ENCODE measurements around the gene GLI3. TPM values are rescaled to one million over a fixed set of nuclear protein-coding genes. Genes with fewer than 3 reads are reported as not detected.
A peak's percentile ranks its signal among the peaks of the same experiment; 100 is the strongest.

GLI3 gene
- polyA plus RNA-seq, 1 experiment, result 6.0 TPM

GRCh38 chr7:42139751-42140150 lies 97.3 kb downstream of the GLI3 start:
- POLR2A ChIA-PET, result no interaction called here
- TF ChIP-seq, protein P1, sequence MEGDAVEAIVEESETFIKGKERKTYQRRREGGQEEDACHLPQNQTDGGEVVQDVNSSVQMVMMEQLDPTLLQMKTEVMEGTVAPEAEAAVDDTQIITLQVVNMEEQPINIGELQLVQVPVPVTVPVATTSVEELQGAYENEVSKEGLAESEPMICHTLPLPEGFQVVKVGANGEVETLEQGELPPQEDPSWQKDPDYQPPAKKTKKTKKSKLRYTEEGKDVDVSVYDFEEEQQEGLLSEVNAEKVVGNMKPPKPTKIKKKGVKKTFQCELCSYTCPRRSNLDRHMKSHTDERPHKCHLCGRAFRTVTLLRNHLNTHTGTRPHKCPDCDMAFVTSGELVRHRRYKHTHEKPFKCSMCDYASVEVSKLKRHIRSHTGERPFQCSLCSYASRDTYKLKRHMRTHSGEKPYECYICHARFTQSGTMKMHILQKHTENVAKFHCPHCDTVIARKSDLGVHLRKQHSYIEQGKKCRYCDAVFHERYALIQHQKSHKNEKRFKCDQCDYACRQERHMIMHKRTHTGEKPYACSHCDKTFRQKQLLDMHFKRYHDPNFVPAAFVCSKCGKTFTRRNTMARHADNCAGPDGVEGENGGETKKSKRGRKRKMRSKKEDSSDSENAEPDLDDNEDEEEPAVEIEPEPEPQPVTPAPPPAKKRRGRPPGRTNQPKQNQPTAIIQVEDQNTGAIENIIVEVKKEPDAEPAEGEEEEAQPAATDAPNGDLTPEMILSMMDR (IDR thresholded peaks at IDR 0.05; ENCODE audit: low read depth, low read length), result no peak
- Histone ChIP-seq H3K27me3 (ENCODE audit: control insufficient read depth, insufficient read depth, low read length) (no peaks in the 10 kb centered on the region), H3K4me3 (ENCODE audit: low read depth, low read length) (no peak overlapping the region), H3K9me3 (ENCODE audit: control insufficient read depth, insufficient read depth, low read length) (no peaks in the 10 kb centered on the region; the same call in 1 of the 2 replicates), H3K27ac (ENCODE audit: low read depth, low read length) (no peak overlapping the region)
- CTCF ChIA-PET, result interaction anchor here (1.8 kb wide), 1 partner anchor 94 kb away, joined by 4 read pairs; no protein-coding TSS in a partner anchor
- DNase-seq (ENCODE audit: low read depth, low spot score), result no peak

GRCh38 chr7:42138691-42139090 lies 98.3 kb downstream of the GLI3 start:
- no peaks in the 10 kb centered on the region for H3K27me3 ChIP-seq (ENCODE audit: control insufficient read depth, insufficient read depth, low read length)
- TF ChIP-seq, protein P1 (IDR thresholded peaks at IDR 0.05; ENCODE audit: low read depth, low read length), result peak; percentile 9; the same call in 1 of the 2 replicates
- POLR2A ChIA-PET, result interaction anchor here (0.6 kb wide), 1 partner anchor 137 kb away, joined by 8 read pairs; no protein-coding TSS in a partner anchor
- CTCF ChIA-PET, result interaction anchor here (1.1 kb wide), 1 partner anchor 162 kb away, joined by 3 read pairs; no protein-coding TSS in a partner anchor
- no peak overlapping the region for H3K27ac ChIP-seq (ENCODE audit: low read depth, low read length)
- no peaks in the 10 kb centered on the region; the same call in 1 of the 2 replicates for H3K9me3 ChIP-seq (ENCODE audit: control insufficient read depth, insufficient read depth, low read length)
- H3K4me3 ChIP-seq (ENCODE audit: low read depth, low read length), result no peak overlapping the region
- no peak for DNase-seq (ENCODE audit: low read depth, low spot score)

DNA sequence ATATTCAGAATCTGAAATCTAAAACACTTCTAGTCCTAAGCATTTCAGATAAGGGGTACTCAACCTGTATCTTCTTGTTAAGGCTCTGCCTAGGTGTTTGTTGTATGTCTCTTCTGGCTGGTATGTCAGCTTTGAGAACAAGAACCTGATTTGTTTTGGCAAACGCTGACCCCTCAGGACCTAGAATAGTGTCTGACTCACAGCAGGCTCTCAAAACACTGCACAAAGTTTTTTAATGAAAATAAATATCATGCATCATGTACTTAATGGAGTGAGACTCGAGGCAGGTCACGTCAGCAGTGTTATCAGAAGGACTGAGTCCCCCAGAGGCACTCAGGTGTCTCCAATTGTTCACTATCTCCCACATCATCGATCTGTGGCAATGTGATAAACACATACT lies 99.1 kb downstream of the GLI3 start:
- Histone ChIP-seq H3K4me3 (ENCODE audit: low read depth, low read length) (no peak overlapping the region), H3K9me3 (ENCODE audit: control insufficient read depth, insufficient read depth, low read length) (no peaks in the 10 kb centered on the region; the same call in 1 of the 2 replicates), H3K27ac (ENCODE audit: low read depth, low read length) (no peak overlapping the region), H3K27me3 (ENCODE audit: control insufficient read depth, insufficient read depth, low read length) (no peaks in the 10 kb centered on the region)
- no peak for DNase-seq (ENCODE audit: low read depth, low spot score)
- TF ChIP-seq, protein P1 (IDR thresholded peaks at IDR 0.05; ENCODE audit: low read depth, low read length), result no peak
- CTCF ChIA-PET, result interaction anchor here (1.1 kb wide), 1 partner anchor 161 kb away, joined by 3 read pairs; no protein-coding TSS in a partner anchor
- POLR2A ChIA-PET, result no interaction called here

DNA sequence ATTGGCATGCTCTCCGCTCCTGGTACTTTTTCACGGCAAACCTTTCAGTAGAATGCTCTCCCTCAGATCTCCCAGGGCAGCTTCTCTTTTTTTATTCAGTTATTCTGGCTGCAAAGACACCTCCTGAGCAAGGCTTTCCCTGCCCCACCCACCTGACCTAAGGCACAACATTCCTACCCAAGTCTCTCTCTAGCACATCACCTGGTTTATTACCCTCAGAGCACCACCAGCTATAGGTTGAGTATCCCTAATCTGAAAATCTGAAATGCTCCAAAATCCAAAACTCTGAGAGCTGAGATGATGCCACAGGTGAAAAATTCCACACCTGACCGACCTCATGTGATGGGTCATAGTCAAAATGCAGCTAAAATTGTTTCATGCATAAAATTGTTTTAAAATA lies 99.6 kb downstream of the GLI3 start:
- ChIA-PET CTCF (no interaction called here), POLR2A (no interaction called here)
- TF ChIP-seq, protein P1 (IDR thresholded peaks at IDR 0.05; ENCODE audit: low read depth, low read length), result no peak
- H3K27me3 ChIP-seq (ENCODE audit: control insufficient read depth, insufficient read depth, low read length), result no peaks in the 10 kb centered on the region
- no peak for DNase-seq (ENCODE audit: low read depth, low spot score)
- no peaks in the 10 kb centered on the region; the same call in 1 of the 2 replicates for H3K9me3 ChIP-seq (ENCODE audit: control insufficient read depth, insufficient read depth, low read length)
- no peak overlapping the region for H3K4me3 ChIP-seq (ENCODE audit: low read depth, low read length)
- H3K27ac ChIP-seq (ENCODE audit: low read depth, low read length), result no peak overlapping the region

DNA sequence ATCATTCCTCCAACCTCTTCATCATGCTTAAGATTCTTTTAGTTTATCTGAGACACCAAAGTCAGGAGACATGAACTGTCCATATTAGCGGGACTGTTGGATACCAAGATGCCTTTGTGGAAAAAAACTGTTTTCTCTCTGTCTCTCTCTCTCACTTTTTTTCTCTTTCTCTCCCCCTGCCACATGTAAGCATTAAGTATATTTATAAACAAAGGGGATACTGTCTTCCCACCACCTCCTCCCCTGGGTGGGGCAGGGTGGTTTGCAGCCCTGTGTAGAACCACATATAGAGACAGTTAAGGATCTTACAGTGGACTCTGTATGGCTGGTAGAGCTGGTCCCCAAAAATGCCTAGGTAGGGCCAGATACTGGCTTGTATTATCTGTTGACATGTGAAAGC lies 101.3 kb downstream of the GLI3 start:
- ChIA-PET POLR2A (no interaction called here), CTCF (interaction anchor here (1.2 kb wide), 1 partner anchor 159 kb away, joined by 4 read pairs; no protein-coding TSS in a partner anchor)
- no peak for DNase-seq (ENCODE audit: low read depth, low spot score)
- Histone ChIP-seq H3K27me3 (ENCODE audit: control insufficient read depth, insufficient read depth, low read length) (no peaks in the 10 kb centered on the region), H3K27ac (ENCODE audit: low read depth, low read length) (no peak overlapping the region), H3K4me3 (ENCODE audit: low read depth, low read length) (no peak overlapping the region), H3K9me3 (ENCODE audit: control insufficient read depth, insufficient read depth, low read length) (no peaks in the 10 kb centered on the region; the same call in 1 of the 2 replicates)
- TF ChIP-seq, protein P1 (IDR thresholded peaks at IDR 0.05; ENCODE audit: low read depth, low read length), result no peak

All from AG04450 (cell line).